DND-41 (cell line): ENCODE measurements around the gene OR6V1.

Experiments used
- ATAC-seq: fragments of 200-7000 bp; cut with Tn5 transposase; 3 replicates; pipeline ENCODE4 v1.9.1; 2021; ENCODE audit warnings: low read depth; ENCODE audit not compliant: insufficient read depth
- DNase-seq: peaks from one replicate; pipeline ENCODE4 v3.0.0-alpha.2; 2020
- H2AFZ ChIP-seq: 2 replicates; pipeline ENCODE4 v1.6.0; 2012; ENCODE audit warnings: low read depth, low read length
- H3K27ac ChIP-seq: 2 replicates; pipeline ENCODE4 v1.5.1; 2012; ENCODE audit warnings: low read length, inconsistent platforms
- H3K27me3 ChIP-seq: fragments of 200-600 bp; sonication (generic); 2 replicates; pipeline ENCODE4 v1.6.0; 2012; ENCODE audit warnings: low read length, mild to moderate bottlenecking, inconsistent platforms; ENCODE audit not compliant: insufficient read depth, poor library complexity
- H3K36me3 ChIP-seq: 2 replicates; pipeline ENCODE4 v1.5.1; 2012; ENCODE audit warnings: low read length, inconsistent platforms; ENCODE audit not compliant: insufficient read depth
- H3K4me1 ChIP-seq: 2 replicates; pipeline ENCODE4 v1.5.1; 2012; ENCODE audit warnings: mild to moderate bottlenecking, low read length; ENCODE audit not compliant: insufficient read depth
- H3K4me2 ChIP-seq: 2 replicates; pipeline ENCODE4 v1.6.0; 2012; ENCODE audit warnings: mild to moderate bottlenecking, moderate library complexity, low read length, inconsistent platforms; ENCODE audit not compliant: insufficient read depth
- H3K4me3 ChIP-seq, 2 experiments: fragments of 200-600 bp in 1 of 2; shearing (Covaris generic) in 1 of 2; 2 replicates each; pipeline ENCODE4 v1.5.1; 2012 to 2016; ENCODE audit warnings: inconsistent platforms in 2 of 2, low read length in 2 of 2, mild to moderate bottlenecking in 2 of 2, low read depth in 1 of 2, moderate library complexity in 1 of 2
- H3K79me2 ChIP-seq: 2 replicates; pipeline ENCODE4 v1.6.0; 2012; ENCODE audit warnings: low read length, inconsistent platforms; ENCODE audit not compliant: insufficient read depth
- H3K9ac ChIP-seq: 2 replicates; pipeline ENCODE4 v1.6.0; 2012; ENCODE audit warnings: low read depth, mild to moderate bottlenecking, inconsistent platforms, low read length, moderate library complexity
- H3K9me3 ChIP-seq: 2 replicates; pipeline ENCODE4 v1.5.1; 2012; ENCODE audit warnings: low read length, moderate library complexity, mild to moderate bottlenecking, inconsistent platforms; ENCODE audit not compliant: insufficient read depth, severe bottlenecking
- H4K20me1 ChIP-seq: 2 replicates; pipeline ENCODE4 v1.6.0; 2012; ENCODE audit warnings: low read length; ENCODE audit not compliant: insufficient read depth
- CTCF ChIP-seq: IDR thresholded peaks from 2 replicates; pipeline ENCODE4 v1.5.1; 2012; ENCODE audit warnings: borderline replicate concordance, low read length, moderate library complexity, mild to moderate bottlenecking; ENCODE audit not compliant: poor library complexity, severe bottlenecking; ENCODE audit errors: extremely low read depth
- EZH2 ChIP-seq: IDR thresholded peaks from 3 replicates; pipeline ENCODE4 v1.6.1; 2012; ENCODE audit warnings: borderline replicate concordance, low read depth, mild to moderate bottlenecking, moderate library complexity, low read length, inconsistent platforms; ENCODE audit not compliant: severe bottlenecking

The OR6V1 gene

DNA sequence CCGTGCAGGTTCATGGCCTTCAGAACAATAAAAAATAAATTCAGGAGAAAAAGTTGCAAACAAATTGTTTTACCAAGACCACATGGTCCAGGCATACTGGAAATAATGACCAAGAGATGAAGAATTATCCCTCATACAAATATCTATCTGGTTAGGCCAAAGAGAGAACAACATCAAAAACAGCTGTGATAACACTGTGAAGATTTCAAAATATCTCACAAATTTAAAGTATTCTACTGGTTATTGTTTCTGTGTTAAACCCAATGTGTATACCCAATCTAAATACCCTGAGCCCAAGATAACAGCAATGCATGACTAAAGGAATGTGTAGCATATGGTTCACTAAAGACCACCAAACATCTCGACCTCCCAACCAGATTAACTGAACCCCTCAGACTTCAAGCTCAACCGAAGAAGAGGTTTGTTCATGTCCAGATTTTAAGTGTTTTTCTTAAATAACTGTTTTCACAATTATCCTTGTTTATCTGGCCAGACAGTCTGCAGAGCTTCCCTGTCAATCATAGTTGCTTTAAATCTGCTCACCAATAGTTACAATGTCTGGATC, 36.1 kb upstream of the OR6V1 start:
- H3K9me3 ChIP-seq = no peaks in the 10 kb centered on the region
- no peak for ATAC-seq
- H2AFZ ChIP-seq = no peak overlapping the region
- no peak overlapping the region for H3K9ac ChIP-seq
- H4K20me1 ChIP-seq = no peaks in the 10 kb centered on the region
- no peak overlapping the region for H3K27ac ChIP-seq
- DNase-seq = no peak
- TF ChIP-seq CTCF (no peak), EZH2 (no peak)
- no peak overlapping the region for H3K4me2 ChIP-seq
- no peaks in the 10 kb centered on the region for H3K27me3 ChIP-seq
- H3K36me3 ChIP-seq = no peaks in the 10 kb centered on the region
- H3K4me1 ChIP-seq = no peaks in the 10 kb centered on the region
- H3K4me3 ChIP-seq = no peak overlapping the region
- no peaks in the 10 kb centered on the region for H3K79me2 ChIP-seq

DNA sequence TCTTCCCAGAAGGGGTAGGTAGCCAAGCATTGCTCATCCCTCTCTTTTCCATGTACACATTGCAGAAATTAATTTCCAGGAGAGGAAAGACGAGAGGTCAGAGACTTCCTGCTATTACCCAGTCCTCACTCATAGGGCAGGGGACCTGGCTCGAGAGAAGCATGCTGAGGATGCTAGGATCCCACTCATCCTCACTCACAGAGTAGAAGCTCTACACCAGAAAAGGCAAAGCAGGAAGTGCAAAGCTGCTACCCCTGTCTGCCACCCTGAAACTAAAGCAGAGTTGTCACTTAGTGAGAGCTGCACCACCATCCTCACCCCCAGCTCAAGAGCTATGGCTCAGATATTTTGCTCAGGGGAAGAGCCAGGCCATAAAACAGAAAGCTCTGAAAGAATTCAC, 35.1 kb upstream of the OR6V1 start:
- no peaks in the 10 kb centered on the region for H4K20me1 ChIP-seq
- H2AFZ ChIP-seq = no peak overlapping the region
- no peaks in the 10 kb centered on the region for H3K4me1 ChIP-seq
- H3K27me3 ChIP-seq = no peaks in the 10 kb centered on the region
- H3K4me3 ChIP-seq = no peak overlapping the region
- H3K9ac ChIP-seq = no peak overlapping the region
- H3K79me2 ChIP-seq = no peaks in the 10 kb centered on the region
- DNase-seq (no peak), ATAC-seq (no peak; the same call in 2 of the 3 replicates)
- H3K27ac ChIP-seq = no peak overlapping the region
- H3K4me2 ChIP-seq = no peak overlapping the region
- no peaks in the 10 kb centered on the region for H3K36me3 ChIP-seq
- TF ChIP-seq CTCF = no peak
- no peak for TF ChIP-seq EZH2
- H3K9me3 ChIP-seq = no peaks in the 10 kb centered on the region

- H3K4me3 ChIP-seq = no peak overlapping the region
- no peaks in the 10 kb centered on the region for H3K36me3 ChIP-seq
- DNase-seq = no peak
- no peaks in the 10 kb centered on the region for H3K27me3 ChIP-seq
- TF ChIP-seq EZH2 (no peak), CTCF (no peak)
- no peak overlapping the region for H2AFZ ChIP-seq
- no peak overlapping the region for H3K4me2 ChIP-seq
- no peak overlapping the region for H3K27ac ChIP-seq
- H3K4me1 ChIP-seq = no peaks in the 10 kb centered on the region
- H3K9me3 ChIP-seq = no peaks in the 10 kb centered on the region
- no peak overlapping the region for H3K9ac ChIP-seq
- ATAC-seq = no peak
- H4K20me1 ChIP-seq = no peaks in the 10 kb centered on the region
- H3K79me2 ChIP-seq = no peaks in the 10 kb centered on the region
These were observed 33.2 kb upstream of the OR6V1 start for GRCh38 chr7:143018931-143019330.

DNA sequence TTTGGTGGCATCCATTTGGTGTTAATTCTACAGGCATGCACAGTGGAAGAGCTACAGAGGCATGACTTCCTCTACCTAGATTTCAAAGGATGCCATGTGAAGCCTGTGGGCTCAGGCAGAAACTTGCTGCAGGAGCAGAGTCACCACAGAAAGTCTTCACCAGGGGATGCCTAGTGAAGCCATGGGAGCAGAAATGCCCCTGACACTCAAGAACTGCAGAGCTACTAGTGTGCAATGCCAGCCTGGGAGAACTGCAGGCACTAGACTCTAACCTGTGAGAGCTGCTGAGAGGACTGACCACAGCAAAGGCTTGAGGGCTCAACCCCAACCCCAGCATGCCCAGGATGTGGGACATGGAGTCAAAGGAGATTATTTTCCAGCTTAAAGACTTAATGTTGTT, 29.1 kb upstream of the OR6V1 start:
- Histone ChIP-seq H3K4me3 (no peak overlapping the region), H3K4me1 (no peaks in the 10 kb centered on the region), H3K27me3 (no peaks in the 10 kb centered on the region), H2AFZ (no peak overlapping the region), H3K4me2 (no peak overlapping the region), H3K9me3 (no peaks in the 10 kb centered on the region), H3K36me3 (no peaks in the 10 kb centered on the region), H3K79me2 (no peaks in the 10 kb centered on the region), H4K20me1 (no peaks in the 10 kb centered on the region), H3K9ac (no peak overlapping the region), H3K27ac (no peak overlapping the region)
- peak; percentile 66 for ATAC-seq
- peak; percentile 23 for DNase-seq
- TF ChIP-seq EZH2 = no peak
- TF ChIP-seq CTCF = no peak
